Measurements from ENCODE around the gene RFTN2.

Gene RFTN2

GRCh38 chr2:197538412-197538811 is 137.0 kb downstream of the RFTN2 start:
- no peak for DNase-seq

Measured in AML-193 (cell line).